Measurements from ENCODE around the gene DNAH2.

The DNAH2 gene

GRCh38 chr17:7822126-7822525 lies 104.6 kb downstream of the DNAH2 start:
- no peak for DNase-seq

GRCh38 chr17:7823581-7824001 lies 106.0 kb downstream of the DNAH2 start:
- DNase-seq, result no peak

GRCh38 chr17:7824021-7824924 lies 106.7 kb downstream of the DNAH2 start:
- no peak for DNase-seq

- DNase-seq, result peak in 1 of 2 donors; percentile 30
Observed at GRCh38 chr17:7825206-7825990, 107.9 kb downstream of the DNAH2 start.

- no peak for DNase-seq
Observed at GRCh38 chr17:7830616-7831015, 113.1 kb downstream of the DNAH2 start.

GRCh38 chr17:7831233-7831632 lies 113.7 kb downstream of the DNAH2 start:
- no peak for DNase-seq

- DNase-seq, result no peak
Observed at GRCh38 chr17:7832431-7832830, 114.9 kb downstream of the DNAH2 start.

- no peak for DNase-seq
Observed at GRCh38 chr17:7833011-7833794, 115.7 kb downstream of the DNAH2 start.

GRCh38 chr17:7833795-7834541 lies 116.4 kb downstream of the DNAH2 start, which contains the start of gene KDM6B:
KDM6B (plus strand) TSS chr17:7834217; CDS start chr17:7845555, 11,338 bp downstream.
- DNase-seq, result peak; percentile 83

- DNase-seq, result peak in 1 of 2 donors; percentile 41
Observed at GRCh38 chr17:7834542-7834956, 117.0 kb downstream of the DNAH2 start.

GRCh38 chr17:7834957-7835813 lies 117.6 kb downstream of the DNAH2 start:
- peak; percentile 95 to 97 for DNase-seq

- peak; percentile 34 to 44 for DNase-seq
Observed at GRCh38 chr17:7835814-7836595, 118.5 kb downstream of the DNAH2 start.

- DNase-seq, result peak; percentile 22 to 47
Observed at GRCh38 chr17:7836596-7837407, 119.3 kb downstream of the DNAH2 start.

- DNase-seq, result no peak
Observed at GRCh38 chr17:7837408-7838088, 120.0 kb downstream of the DNAH2 start.

- peak; percentile 18 to 23 for DNase-seq
Observed at GRCh38 chr17:7838090-7839075, 120.8 kb downstream of the DNAH2 start.

GRCh38 chr17:7839190-7839875 lies 121.8 kb downstream of the DNAH2 start:
- no peak for DNase-seq

GRCh38 chr17:7839876-7840261 lies 122.3 kb downstream of the DNAH2 start:
- DNase-seq, result peak in 1 of 2 donors; percentile 14
